ENCODE results near the gene NABP2. TPM values are rescaled to one million over a fixed set of nuclear protein-coding genes. Genes with fewer than 3 reads are reported as not detected.

Gene NABP2
- total and polyA plus RNA-seq, 2 donors (not counting 3 experiments of a cell fraction or from before 2014, with no cell fraction given), result 42.4 to 59.7 TPM

DNA sequence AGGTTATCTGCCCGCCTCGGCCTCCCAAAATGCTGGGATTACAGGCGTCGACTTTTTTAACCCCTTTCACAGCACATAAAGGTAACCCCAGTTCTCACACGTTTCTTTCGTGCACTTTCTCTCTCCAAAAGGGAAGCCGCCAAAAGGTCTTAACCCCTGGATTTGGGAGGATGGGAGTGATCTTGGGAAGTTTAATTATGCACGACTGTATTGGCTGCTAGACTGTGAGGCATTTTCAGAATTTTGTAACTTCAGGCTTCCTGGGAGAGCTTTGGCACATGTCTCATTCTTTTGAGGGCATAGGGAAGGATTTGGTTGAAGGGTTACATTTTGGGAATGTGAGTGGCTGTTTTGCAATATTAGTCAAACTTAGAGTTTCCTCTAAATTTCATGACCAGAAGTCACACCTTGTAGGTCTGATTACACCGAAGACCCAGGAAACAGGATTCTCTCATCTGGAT is 33.4 kb upstream of the NABP2 start:
- FAIRE-seq (no peak), DNase-seq (ENCODE audit: low read depth, low spot score) (no peak)
- BruUV-seq (replicated peaks), result no TSS peak
- Histone ChIP-seq H3K79me2 (ENCODE audit: control insufficient read depth, insufficient read depth, low read length) (peaks cover 28% of the 10 kb centered on the region), H3K9ac (replicated peaks; ENCODE audit: extremely low read depth, insufficient read depth, low read length) (peak overlapping the region; percentile 6), H3K4me1 (ENCODE audit: control insufficient read depth, extremely low read depth, insufficient read depth, low read length) (peaks cover 20% of the 10 kb centered on the region), H3K4me3 (replicated peaks in 1 of 3; ENCODE audit: insufficient read depth in 1 of 3, low read depth in 1 of 3, low read length in 3 of 3) (peak overlapping the region in 1 of 3 experiments; percentile 53), H3K36me3 (ENCODE audit: control insufficient read depth in 2 of 2, extremely low read depth in 1 of 2, insufficient read depth in 2 of 2, low read length in 2 of 2) (peaks cover 3% of the 10 kb centered on the region in 2 experiments), H4K20me1 (replicated peaks; ENCODE audit: control insufficient read depth, extremely low read depth, insufficient read depth, low read length) (no peaks in the 10 kb centered on the region), H2AFZ (ENCODE audit: low read depth, low read length) (peak overlapping the region; percentile 63), H3K27me3 (ENCODE audit: control insufficient read depth in 2 of 2, insufficient read depth in 2 of 2, low read length in 2 of 2) (no peaks in the 10 kb centered on the region), H3K9me1 (replicated peaks; ENCODE audit: control insufficient read depth, extremely low read depth, insufficient read depth, low read length) (no peaks in the 10 kb centered on the region), H3K27ac (ENCODE audit: insufficient read depth, low read depth, low read length) (no peak overlapping the region), H3K9me3 (replicated peaks; ENCODE audit: control insufficient read depth, insufficient read depth, low read length) (no peaks in the 10 kb centered on the region), H3K4me2 (ENCODE audit: insufficient read depth, low read length) (peak overlapping the region; percentile 70)
- dilution Hi-C loops (cut with MboI; ENCODE audit: extremely low pct_ligation_motif_present, low sequenced_read_pairs) (no loop called here), intact Hi-C loops (cut with micrococcal nuclease) (no loop called here)
- POLR2A ChIA-PET, result interaction anchor here (0.7 to 3.1 kb wide), 2 partner anchors 73 to 169 kb away, joined by 5 to 18 read pairs; partner anchors contain the start of genes RPL41, STAT2 and ZC3H10
- TF ChIP-seq MYC (IDR thresholded peaks at IDR 0.05; ENCODE audit: low read depth, low read length) (no peak), JUN (IDR thresholded peaks at IDR 0.05; ENCODE audit: borderline replicate concordance, insufficient read depth, insufficient read length, low read depth) (no peak), POLR2A (IDR thresholded peaks at IDR 0.05; ENCODE audit: low read depth, low read length) (no peak), EZH2 (IDR thresholded peaks at IDR 0.05; ENCODE audit: borderline replicate concordance, low read depth, low read length, severe bottlenecking) (no peak)
- CTCF ChIA-PET, result interaction anchor here (1.6 to 4.4 kb wide), 8 partner anchors 14 to 107 kb away, joined by 4 to 236 read pairs (median 45); partner anchors contain the start of genes ANKRD52, ESYT1, RNF41 and RPL41

DNA sequence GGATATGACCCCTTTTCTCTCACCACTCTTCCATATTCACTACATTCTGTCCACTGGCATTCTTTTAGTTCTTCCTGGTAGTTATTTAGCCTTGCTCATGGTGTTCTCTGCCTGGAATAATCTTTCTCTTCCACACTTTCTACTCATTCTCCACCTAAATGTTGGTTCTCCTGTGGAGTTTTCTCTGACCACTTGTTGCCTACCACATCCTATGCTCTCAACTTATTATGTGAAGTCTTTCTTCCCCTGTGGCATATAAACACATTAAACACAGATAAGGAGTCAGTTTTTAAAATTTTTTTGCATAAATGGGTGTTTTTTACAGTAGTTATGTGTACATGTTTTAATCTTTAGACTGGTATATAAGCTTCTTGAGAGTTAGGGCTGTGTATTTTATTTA is 31.6 kb upstream of the NABP2 start:
- H3K9ac ChIP-seq (replicated peaks; ENCODE audit: extremely low read depth, insufficient read depth, low read length), result no peak overlapping the region
- dilution Hi-C loops (cut with MboI; ENCODE audit: extremely low pct_ligation_motif_present, low sequenced_read_pairs), result no loop called here

More for the DNA sequence above, 31.6 kb upstream of the NABP2 start:
- no peaks in the 10 kb centered on the region for H4K20me1 ChIP-seq (replicated peaks; ENCODE audit: control insufficient read depth, extremely low read depth, insufficient read depth, low read length)
- no peak for FAIRE-seq
- H3K36me3 ChIP-seq (ENCODE audit: control insufficient read depth in 2 of 2, extremely low read depth in 1 of 2, insufficient read depth in 2 of 2, low read length in 2 of 2), result no peaks in the 10 kb centered on the region
- no peak overlapping the region for H2AFZ ChIP-seq (ENCODE audit: low read depth, low read length)
- no TSS peak for BruUV-seq (replicated peaks)
- CTCF ChIA-PET, result interaction anchor here (1.5 to 4.4 kb wide), 4 partner anchors 10 to 65 kb away, joined by 3 to 50 read pairs (median 12); partner anchors contain the start of genes ANKRD52 and RNF41
- TF ChIP-seq, protein P1, sequence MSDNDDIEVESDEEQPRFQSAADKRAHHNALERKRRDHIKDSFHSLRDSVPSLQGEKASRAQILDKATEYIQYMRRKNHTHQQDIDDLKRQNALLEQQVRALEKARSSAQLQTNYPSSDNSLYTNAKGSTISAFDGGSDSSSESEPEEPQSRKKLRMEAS (IDR thresholded peaks at IDR 0.05; ENCODE audit: insufficient read depth, insufficient read length), result no peak
- no peak for TF ChIP-seq GATA2 (IDR thresholded peaks at IDR 0.05; ENCODE audit: insufficient read depth, insufficient read length, low read depth, low read length)
- TF ChIP-seq, protein P2, sequence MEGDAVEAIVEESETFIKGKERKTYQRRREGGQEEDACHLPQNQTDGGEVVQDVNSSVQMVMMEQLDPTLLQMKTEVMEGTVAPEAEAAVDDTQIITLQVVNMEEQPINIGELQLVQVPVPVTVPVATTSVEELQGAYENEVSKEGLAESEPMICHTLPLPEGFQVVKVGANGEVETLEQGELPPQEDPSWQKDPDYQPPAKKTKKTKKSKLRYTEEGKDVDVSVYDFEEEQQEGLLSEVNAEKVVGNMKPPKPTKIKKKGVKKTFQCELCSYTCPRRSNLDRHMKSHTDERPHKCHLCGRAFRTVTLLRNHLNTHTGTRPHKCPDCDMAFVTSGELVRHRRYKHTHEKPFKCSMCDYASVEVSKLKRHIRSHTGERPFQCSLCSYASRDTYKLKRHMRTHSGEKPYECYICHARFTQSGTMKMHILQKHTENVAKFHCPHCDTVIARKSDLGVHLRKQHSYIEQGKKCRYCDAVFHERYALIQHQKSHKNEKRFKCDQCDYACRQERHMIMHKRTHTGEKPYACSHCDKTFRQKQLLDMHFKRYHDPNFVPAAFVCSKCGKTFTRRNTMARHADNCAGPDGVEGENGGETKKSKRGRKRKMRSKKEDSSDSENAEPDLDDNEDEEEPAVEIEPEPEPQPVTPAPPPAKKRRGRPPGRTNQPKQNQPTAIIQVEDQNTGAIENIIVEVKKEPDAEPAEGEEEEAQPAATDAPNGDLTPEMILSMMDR (IDR thresholded peaks at IDR 0.05; ENCODE audit: extremely low read depth in 1 of 2, insufficient read depth in 1 of 2, low read depth in 1 of 2, low read length in 2 of 2), result no peak
- no peak for TF ChIP-seq EZH2 (IDR thresholded peaks at IDR 0.05; ENCODE audit: borderline replicate concordance, low read depth, low read length, severe bottlenecking)
- no peak for TF ChIP-seq MYC (IDR thresholded peaks at IDR 0.05; ENCODE audit: low read depth, low read length)
- no peak for TF ChIP-seq FOS (IDR thresholded peaks at IDR 0.05; ENCODE audit: borderline replicate concordance, insufficient read depth, low read length)
- no peak for TF ChIP-seq POLR2A (IDR thresholded peaks at IDR 0.05; ENCODE audit: low read depth, low read length)
- no peak for TF ChIP-seq POLR2AphosphoS5 (IDR thresholded peaks at IDR 0.05; ENCODE audit: insufficient read depth, low read depth, low read length)
- TF ChIP-seq JUN (IDR thresholded peaks at IDR 0.05; ENCODE audit: borderline replicate concordance, insufficient read depth, insufficient read length, low read depth), result no peak
- H3K4me2 ChIP-seq (ENCODE audit: insufficient read depth, low read length), result no peak overlapping the region
- H3K9me1 ChIP-seq (replicated peaks; ENCODE audit: control insufficient read depth, extremely low read depth, insufficient read depth, low read length), result no peaks in the 10 kb centered on the region
- DNase-seq (ENCODE audit: low read depth, low spot score), result no peak
- no peak overlapping the region for H3K4me3 ChIP-seq (replicated peaks in 1 of 3; ENCODE audit: insufficient read depth in 1 of 3, low read depth in 1 of 3, low read length in 3 of 3)
- peaks cover 23% of the 10 kb centered on the region for H3K4me1 ChIP-seq (ENCODE audit: control insufficient read depth, extremely low read depth, insufficient read depth, low read length)
- intact Hi-C loops (cut with micrococcal nuclease), result loop anchor here (2.0 kb wide), 1 partner anchor 272 kb away; no protein-coding TSS in a partner anchor
- POLR2A ChIA-PET, result interaction anchor here (1.3 kb wide), 1 partner anchor 29 kb away, joined by 3 read pairs; the partner anchor contains the start of gene RNF41
- no peak overlapping the region for H3K27ac ChIP-seq (ENCODE audit: insufficient read depth, low read depth, low read length)
- H3K9me3 ChIP-seq (replicated peaks; ENCODE audit: control insufficient read depth, insufficient read depth, low read length), result no peaks in the 10 kb centered on the region
- H3K79me2 ChIP-seq (ENCODE audit: control insufficient read depth, insufficient read depth, low read length), result peaks cover 16% of the 10 kb centered on the region
- no peaks in the 10 kb centered on the region for H3K27me3 ChIP-seq (ENCODE audit: control insufficient read depth in 2 of 2, insufficient read depth in 2 of 2, low read length in 2 of 2)

Data from endothelial cell of umbilical vein (primary cell).